HG02852 (cell line): Measurements from ENCODE around the gene TNS1.

Experiments used
- ATAC-seq: cut with Tn5 transposase; IDR thresholded peaks from one replicate; pipeline ENCODE4 v1.9.1; 2021; ENCODE audit warnings: mild to moderate bottlenecking, moderate library complexity; ENCODE audit not compliant: unreplicated experiment

Gene TNS1

GRCh38 chr2:217752714-217753459 is 249.9 kb downstream of the TNS1 start:
- no peak for ATAC-seq

GRCh38 chr2:217751952-217752351 is 250.8 kb downstream of the TNS1 start:
- ATAC-seq, result no peak

GRCh38 chr2:217751192-217751591 is 251.6 kb downstream of the TNS1 start:
- ATAC-seq, result no peak
